ENCODE results near the gene RNF227.

RNF227 gene

GRCh38 chr17:7883781-7884386, 32.2 kb downstream of the RNF227 start:
- peaks cover 75% of the 10 kb centered on the region for H3K79me2 ChIP-seq (ENCODE audit: insufficient read depth, low read length)

GRCh38 chr17:7882629-7883028, 33.5 kb downstream of the RNF227 start:
- Histone ChIP-seq H3K27me3 (ENCODE audit: insufficient read depth, low read length, poor library complexity, severe bottlenecking) (no peaks in the 10 kb centered on the region), H3K4me1 (ENCODE audit: insufficient read depth, low read length, poor library complexity, severe bottlenecking) (peaks cover 56% of the 10 kb centered on the region), H3K4me3 (ENCODE audit: low read length, poor library complexity, severe bottlenecking) (peak overlapping the region; percentile 74)

More at GRCh38 chr17:7883781-7884386, 32.2 kb downstream of the RNF227 start:
- H3K27me3 ChIP-seq (ENCODE audit: insufficient read depth, low read length, poor library complexity, severe bottlenecking), result no peaks in the 10 kb centered on the region
- TF ChIP-seq EZH2phosphoT487 (IDR thresholded peaks at IDR 0.05; ENCODE audit: borderline replicate concordance), result no peak
- no peak for TF ChIP-seq CTCF (conservative IDR thresholded peaks at IDR 0.05; ENCODE audit: low read length)
- no peaks in the 10 kb centered on the region for H3K36me3 ChIP-seq (ENCODE audit: insufficient read depth, low read length)
- H3K4me3 ChIP-seq (ENCODE audit: low read length, poor library complexity, severe bottlenecking), result peak overlapping the region; percentile 74
- H3F3A ChIP-seq (ENCODE audit: low read depth), result peaks cover 22% of the 10 kb centered on the region
- H3K4me2 ChIP-seq (ENCODE audit: low read depth, low read length, poor library complexity, severe bottlenecking), result peak overlapping the region; percentile 92
- no peaks in the 10 kb centered on the region for H3K9me2 ChIP-seq (replicated peaks; ENCODE audit: low read depth, low read length)
- H3K9ac ChIP-seq (ENCODE audit: low read depth, low read length, poor library complexity, severe bottlenecking), result peak overlapping the region; percentile 86
- no peaks in the 10 kb centered on the region for H3K9me3 ChIP-seq (ENCODE audit: insufficient read depth, low read depth, low read length)
- peaks cover 13% of the 10 kb centered on the region for H4K20me1 ChIP-seq (ENCODE audit: insufficient read depth, low read length, poor library complexity, severe bottlenecking)
- peaks cover 61% of the 10 kb centered on the region for H3K4me1 ChIP-seq (ENCODE audit: insufficient read depth, low read length, poor library complexity, severe bottlenecking)
- no peak overlapping the region for H2AFZ ChIP-seq (ENCODE audit: low read length)

GRCh38 chr17:7882068-7882467, 34.0 kb downstream of the RNF227 start:
- H2AFZ ChIP-seq (ENCODE audit: low read length), result no peak overlapping the region
- H3K4me2 ChIP-seq (ENCODE audit: low read depth, low read length, poor library complexity, severe bottlenecking), result peak overlapping the region; percentile 92
- peak overlapping the region; percentile 74 for H3K4me3 ChIP-seq (ENCODE audit: low read length, poor library complexity, severe bottlenecking)
- no peaks in the 10 kb centered on the region for H3K9me2 ChIP-seq (replicated peaks; ENCODE audit: low read depth, low read length)
- no peaks in the 10 kb centered on the region for H3K9me3 ChIP-seq (ENCODE audit: insufficient read depth, low read depth, low read length)
- TF ChIP-seq CTCF (conservative IDR thresholded peaks at IDR 0.05; ENCODE audit: low read length), result no peak
- no peaks in the 10 kb centered on the region for H3K36me3 ChIP-seq (ENCODE audit: insufficient read depth, low read length)
- peaks cover 60% of the 10 kb centered on the region for H3K4me1 ChIP-seq (ENCODE audit: insufficient read depth, low read length, poor library complexity, severe bottlenecking)
- H4K20me1 ChIP-seq (ENCODE audit: insufficient read depth, low read length, poor library complexity, severe bottlenecking), result no peaks in the 10 kb centered on the region
- peaks cover 21% of the 10 kb centered on the region for H3F3A ChIP-seq (ENCODE audit: low read depth)
- peaks cover 71% of the 10 kb centered on the region for H3K79me2 ChIP-seq (ENCODE audit: insufficient read depth, low read length)
- peak overlapping the region; percentile 86 for H3K9ac ChIP-seq (ENCODE audit: low read depth, low read length, poor library complexity, severe bottlenecking)
- no peaks in the 10 kb centered on the region for H3K27me3 ChIP-seq (ENCODE audit: insufficient read depth, low read length, poor library complexity, severe bottlenecking)

More at GRCh38 chr17:7882629-7883028, 33.5 kb downstream of the RNF227 start:
- H3K36me3 ChIP-seq (ENCODE audit: insufficient read depth, low read length), result no peaks in the 10 kb centered on the region
- peak overlapping the region; percentile 92 for H3K4me2 ChIP-seq (ENCODE audit: low read depth, low read length, poor library complexity, severe bottlenecking)
- H2AFZ ChIP-seq (ENCODE audit: low read length), result no peak overlapping the region
- H3K9ac ChIP-seq (ENCODE audit: low read depth, low read length, poor library complexity, severe bottlenecking), result peak overlapping the region; percentile 86
- H3K79me2 ChIP-seq (ENCODE audit: insufficient read depth, low read length), result peaks cover 68% of the 10 kb centered on the region
- peaks cover 22% of the 10 kb centered on the region for H3F3A ChIP-seq (ENCODE audit: low read depth)
- H3K9me2 ChIP-seq (replicated peaks; ENCODE audit: low read depth, low read length), result no peaks in the 10 kb centered on the region
- TF ChIP-seq CTCF (conservative IDR thresholded peaks at IDR 0.05; ENCODE audit: low read length) (no peak), EZH2phosphoT487 (IDR thresholded peaks at IDR 0.05; ENCODE audit: borderline replicate concordance) (no peak)
- no peaks in the 10 kb centered on the region for H3K9me3 ChIP-seq (ENCODE audit: insufficient read depth, low read depth, low read length)
- peaks cover under 1% of the 10 kb centered on the region for H4K20me1 ChIP-seq (ENCODE audit: insufficient read depth, low read length, poor library complexity, severe bottlenecking)
